Measurements from ENCODE around the gene APOBEC3F.
A peak's percentile ranks its signal among the peaks of the same experiment; 100 is the strongest.
"Not testable (repeated sequence)": the region's sequence is repeated elsewhere in the genome, so short reads cannot be mapped to it uniquely, and the experiment has no call there.

- TF ChIP-seq, protein P1, sequence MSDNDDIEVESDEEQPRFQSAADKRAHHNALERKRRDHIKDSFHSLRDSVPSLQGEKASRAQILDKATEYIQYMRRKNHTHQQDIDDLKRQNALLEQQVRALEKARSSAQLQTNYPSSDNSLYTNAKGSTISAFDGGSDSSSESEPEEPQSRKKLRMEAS (IDR thresholded peaks at IDR 0.05): not testable (repeated sequence)
- TF ChIP-seq SMC3 (IDR thresholded peaks at IDR 0.05); CTCF (IDR thresholded peaks at IDR 0.05); RFX5 (IDR thresholded peaks at IDR 0.05); EP300 (IDR thresholded peaks at IDR 0.05); ZFP36 (IDR thresholded peaks at IDR 0.05; ENCODE audit: borderline replicate concordance, partially characterized antibody); RNF2 (IDR thresholded peaks at IDR 0.05; ENCODE audit: borderline replicate concordance, low read depth); TFCP2L1 (CRISPR knock-in tag; IDR thresholded peaks at IDR 0.05); MYC (IDR thresholded peaks at IDR 0.05; ENCODE audit: borderline replicate concordance, low read length): not testable (repeated sequence)
- 0 out of 2 replicates have a peak, but pooled peaks have one; percentile 14 for TF ChIP-seq POLR2A (IDR thresholded peaks at IDR 0.05; ENCODE audit: low read length)
Observed at GRCh38 chr22:39040538-39041296, at the start of gene APOBEC3F.
